Measurements from ENCODE around the gene COIL.
A peak's percentile ranks its signal among the peaks of the same experiment; 100 is the strongest.
"Not testable (repeated sequence)": the region's sequence is repeated elsewhere in the genome, so short reads cannot be mapped to it uniquely, and the experiment has no call there.

Gene COIL, protein sequence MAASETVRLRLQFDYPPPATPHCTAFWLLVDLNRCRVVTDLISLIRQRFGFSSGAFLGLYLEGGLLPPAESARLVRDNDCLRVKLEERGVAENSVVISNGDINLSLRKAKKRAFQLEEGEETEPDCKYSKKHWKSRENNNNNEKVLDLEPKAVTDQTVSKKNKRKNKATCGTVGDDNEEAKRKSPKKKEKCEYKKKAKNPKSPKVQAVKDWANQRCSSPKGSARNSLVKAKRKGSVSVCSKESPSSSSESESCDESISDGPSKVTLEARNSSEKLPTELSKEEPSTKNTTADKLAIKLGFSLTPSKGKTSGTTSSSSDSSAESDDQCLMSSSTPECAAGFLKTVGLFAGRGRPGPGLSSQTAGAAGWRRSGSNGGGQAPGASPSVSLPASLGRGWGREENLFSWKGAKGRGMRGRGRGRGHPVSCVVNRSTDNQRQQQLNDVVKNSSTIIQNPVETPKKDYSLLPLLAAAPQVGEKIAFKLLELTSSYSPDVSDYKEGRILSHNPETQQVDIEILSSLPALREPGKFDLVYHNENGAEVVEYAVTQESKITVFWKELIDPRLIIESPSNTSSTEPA

DNA sequence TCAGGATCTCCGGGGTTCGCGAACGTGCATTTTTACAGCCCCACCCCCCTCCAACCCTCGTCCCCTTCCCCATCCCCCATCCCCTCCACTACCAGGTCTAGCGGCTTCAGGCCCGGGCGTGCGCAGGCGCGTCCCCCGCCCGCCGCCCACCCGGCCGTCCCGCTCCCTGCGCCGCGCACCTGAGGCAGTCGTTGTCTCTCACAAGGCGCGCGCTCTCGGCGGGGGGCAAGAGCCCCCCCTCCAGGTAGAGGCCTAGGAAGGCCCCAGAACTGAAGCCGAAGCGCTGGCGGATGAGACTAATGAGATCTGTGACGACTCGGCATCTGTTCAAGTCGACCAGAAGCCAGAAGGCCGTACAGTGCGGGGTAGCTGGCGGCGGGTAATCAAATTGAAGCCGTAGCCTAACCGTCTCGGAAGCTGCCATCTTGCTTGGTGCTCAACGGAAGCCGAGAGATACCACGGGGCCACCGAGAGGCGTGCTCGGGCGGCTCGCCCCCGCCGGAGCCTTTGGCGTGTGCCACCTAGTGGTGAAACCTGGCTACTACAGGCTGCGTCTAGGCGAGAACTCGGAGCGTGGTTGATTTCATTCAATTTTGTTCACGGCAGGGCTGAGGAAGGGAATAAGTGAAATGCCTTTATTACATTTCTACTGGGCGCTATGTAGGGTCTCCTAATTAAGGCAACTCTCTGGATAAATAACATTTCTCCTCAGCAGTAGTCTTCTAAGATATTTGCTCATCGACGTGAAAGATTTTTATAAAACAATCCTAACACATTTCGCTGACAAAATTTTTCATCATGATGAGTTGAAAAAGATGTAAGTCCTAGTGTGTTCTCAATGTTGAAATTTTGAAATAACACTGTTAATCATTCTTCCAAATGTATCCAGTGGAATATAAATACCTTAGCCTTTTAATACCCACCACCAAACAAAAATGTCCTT lies at the start of gene COIL:
Gene COIL, minus strand, starts transcription at position 455 of the 943 bp plus-strand sequence. Its CDS starts 31 bp downstream, at position 424.
- peak; percentile 82 to 91 (median 84) for DNase-seq

DNA sequence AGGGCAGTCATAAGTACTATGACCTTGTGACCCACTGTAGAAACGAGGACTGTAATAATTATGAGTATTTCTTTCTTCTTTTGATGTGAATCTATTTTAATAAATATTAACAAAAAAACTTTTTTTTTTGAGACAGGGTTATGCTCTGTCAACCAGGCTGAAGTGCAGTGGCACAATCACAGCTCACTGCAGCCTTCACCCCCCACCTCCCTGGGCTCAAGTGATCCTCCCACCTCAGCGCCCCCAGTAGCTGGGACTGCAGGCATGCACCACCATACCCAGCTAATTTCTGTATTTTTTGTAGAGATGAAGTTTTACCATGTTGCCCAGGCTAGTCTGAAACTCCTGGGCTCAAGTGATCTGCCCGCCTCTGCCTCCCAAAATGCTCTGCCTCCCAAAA lies 49.6 kb upstream of the COIL start:
- DNase-seq, result no peak

DNA sequence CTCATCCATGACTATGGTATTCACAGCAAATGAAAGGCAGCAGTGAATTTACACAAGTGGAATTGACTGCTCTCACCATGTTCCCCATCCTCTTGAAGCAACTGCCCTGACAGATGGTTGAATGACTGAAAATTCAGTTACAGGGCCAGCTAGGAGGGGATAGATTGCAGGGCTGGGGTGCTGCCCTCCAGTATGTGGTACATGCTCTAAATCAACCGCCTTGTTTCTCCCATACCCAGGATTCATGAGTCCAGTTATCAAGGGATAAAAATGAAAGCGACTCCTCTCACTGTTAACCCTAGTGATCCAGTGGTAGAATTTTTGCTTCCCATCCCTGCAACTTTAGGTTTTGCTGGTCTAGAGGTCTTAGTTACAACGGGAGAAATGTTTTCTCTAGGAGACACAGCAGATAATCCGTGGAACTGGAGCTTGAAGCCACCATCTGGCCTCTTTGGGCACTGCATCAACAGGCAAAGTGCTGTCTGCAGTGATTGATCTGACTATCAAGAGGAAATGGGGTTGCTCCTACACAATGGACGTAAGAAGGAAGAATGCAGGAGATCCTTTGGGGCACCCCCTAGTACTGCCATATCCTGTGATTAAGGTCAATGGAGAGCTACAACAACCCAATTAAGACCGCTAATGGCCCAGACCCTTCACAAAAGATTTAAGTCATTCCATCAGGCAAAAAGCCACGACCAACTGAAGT lies 49.0 kb upstream of the COIL start:
- peak in 2 of 4 experiments; percentile 5 to 21 for DNase-seq

DNA sequence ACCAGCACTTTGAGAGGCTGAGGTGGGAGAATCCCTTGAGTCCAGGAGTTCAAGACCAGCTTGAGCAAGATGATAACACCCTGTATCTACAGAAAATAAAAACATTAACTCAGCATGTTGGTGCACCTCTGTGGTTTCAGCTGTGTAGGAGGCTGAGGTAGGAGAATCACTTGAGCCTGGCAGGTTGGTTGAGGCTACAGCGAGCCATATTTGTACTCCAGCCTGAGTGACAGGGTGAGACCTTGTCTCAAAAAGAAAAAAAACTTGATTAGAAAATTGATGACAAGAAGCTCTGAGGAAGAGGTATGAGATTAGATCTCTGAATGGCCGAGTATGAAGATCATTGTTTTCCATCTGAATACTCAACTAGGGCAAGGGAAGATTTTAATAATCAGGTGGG lies 48.1 kb upstream of the COIL start:
- DNase-seq, result no peak

DNA sequence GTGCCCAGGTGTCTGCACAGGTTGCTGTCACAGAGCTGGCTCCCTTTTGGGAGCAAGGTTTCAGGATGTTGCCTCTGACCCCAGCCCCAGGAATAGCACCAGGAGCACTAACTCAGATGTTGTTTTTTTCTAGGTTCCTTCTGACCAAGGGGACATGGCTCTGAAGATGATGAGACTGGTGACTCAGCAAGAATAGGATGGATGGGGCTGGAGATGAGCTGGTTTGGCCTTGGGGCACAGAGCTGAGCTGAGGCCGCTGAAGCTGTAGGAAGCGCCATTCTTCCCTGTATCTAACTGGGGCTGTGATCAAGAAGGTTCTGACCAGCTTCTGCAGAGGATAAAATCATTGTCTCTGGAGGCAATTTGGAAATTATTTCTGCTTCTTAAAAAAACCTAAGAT lies 45.2 kb upstream of the COIL start:
- no peak for DNase-seq

DNA sequence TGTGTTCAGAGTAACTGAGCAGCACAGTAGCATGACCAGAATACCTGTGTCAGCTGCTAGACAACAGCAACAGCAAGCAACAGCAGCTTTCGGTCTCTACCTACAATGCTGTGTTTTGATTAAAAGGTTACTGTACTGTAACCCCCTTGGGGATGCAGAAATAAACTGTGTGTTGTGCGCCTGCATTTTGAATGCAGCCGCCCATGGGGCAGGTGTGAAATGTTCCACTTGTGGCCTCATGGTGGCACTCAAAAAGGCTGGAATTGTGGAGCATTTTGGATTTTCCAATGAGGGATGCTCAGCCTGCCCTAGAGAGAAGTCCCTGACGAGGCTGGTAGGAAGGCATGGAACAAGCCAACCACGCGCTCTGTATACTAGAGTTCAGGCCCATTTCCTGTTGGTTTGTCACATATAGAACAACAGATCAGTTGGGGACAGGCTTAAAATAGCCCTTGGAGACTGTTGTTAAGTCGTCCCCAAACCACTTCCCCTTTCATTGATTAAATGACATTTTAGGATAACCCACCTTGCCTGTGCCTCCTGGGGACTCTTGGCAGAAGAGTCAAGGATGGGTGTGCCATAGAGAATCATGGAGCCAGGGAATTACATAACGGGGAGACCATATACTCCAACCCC lies 44.2 kb upstream of the COIL start:
- DNase-seq, result no peak

DNA sequence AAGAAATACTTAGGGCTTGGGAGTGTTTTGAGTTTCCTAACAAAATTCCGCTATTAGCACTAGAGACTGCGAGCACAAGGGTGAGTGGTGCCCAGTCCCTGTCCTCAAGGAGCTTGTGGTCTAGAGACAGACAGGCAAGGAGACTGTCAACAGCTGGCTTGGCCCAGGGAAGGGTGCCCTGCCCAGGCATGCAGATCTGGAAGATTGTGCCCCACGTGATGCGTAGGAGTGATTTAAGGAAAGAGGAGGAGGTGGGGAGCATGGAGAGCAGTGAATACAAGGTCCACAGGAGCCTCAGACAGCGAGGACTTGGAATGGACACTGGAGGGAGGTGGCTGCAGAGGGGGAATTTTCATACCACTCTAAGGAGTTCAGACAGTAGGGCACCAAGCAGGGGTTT lies 42.1 kb upstream of the COIL start:
- no peak for DNase-seq

DNA sequence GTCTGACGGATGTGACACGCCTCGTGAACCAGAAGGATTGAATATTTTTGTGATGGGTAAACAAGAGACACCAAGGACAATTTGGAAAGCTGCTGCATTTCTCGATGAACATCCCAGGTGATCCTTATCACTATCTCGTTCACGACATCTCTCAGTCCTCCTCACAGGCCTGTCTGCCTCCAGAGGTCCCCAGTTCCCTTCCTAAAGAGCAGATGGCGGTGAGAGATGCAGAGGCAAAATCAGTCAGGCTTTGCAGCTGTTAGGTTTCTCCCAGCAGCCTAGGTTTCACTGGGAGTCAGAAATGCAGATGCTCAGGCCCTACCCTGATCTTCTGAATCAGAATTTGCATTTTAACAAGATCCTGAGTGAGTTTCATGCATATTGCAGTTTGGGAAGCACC lies 40.7 kb upstream of the COIL start:
- no peak for DNase-seq

DNA sequence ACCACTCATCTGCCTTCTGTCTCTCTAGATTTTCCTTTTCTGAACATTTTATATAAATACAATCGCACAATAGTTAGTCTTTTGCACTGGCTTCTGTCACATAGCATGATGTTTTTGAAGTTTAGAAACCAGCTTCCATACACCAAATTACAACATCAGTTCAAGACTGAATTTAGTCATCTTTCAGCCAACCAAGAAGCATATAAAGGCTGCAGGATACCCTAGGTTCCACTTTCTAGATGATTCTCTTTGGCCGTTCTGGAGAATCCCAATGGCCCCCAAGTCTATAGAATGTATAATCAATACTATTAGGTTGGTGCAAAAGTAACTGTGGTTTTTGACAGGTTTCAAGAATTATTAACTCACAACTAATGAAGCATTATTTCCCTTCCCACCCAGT lies 36.5 kb upstream of the COIL start:
- no peak for DNase-seq

DNA sequence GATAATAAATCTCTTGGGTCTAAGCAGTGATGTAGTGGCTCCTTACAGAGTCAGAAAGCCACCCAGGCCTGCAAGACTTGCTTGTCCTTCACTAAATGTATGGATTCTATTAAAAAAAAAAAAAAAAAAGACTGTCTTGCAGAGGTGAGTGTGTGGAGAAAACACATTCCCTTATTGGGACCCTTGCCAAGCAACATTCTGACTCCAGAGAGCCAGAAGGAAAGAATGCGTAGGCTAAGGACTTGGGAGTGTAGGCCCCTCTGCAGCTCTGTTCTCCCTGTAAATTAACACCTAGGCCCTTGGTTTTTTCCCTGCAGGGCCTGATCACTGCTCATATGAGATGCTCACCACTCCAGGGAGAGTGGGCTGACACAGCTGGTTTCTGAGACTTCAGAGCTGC lies 34.9 kb upstream of the COIL start:
- no peak for DNase-seq

DNA sequence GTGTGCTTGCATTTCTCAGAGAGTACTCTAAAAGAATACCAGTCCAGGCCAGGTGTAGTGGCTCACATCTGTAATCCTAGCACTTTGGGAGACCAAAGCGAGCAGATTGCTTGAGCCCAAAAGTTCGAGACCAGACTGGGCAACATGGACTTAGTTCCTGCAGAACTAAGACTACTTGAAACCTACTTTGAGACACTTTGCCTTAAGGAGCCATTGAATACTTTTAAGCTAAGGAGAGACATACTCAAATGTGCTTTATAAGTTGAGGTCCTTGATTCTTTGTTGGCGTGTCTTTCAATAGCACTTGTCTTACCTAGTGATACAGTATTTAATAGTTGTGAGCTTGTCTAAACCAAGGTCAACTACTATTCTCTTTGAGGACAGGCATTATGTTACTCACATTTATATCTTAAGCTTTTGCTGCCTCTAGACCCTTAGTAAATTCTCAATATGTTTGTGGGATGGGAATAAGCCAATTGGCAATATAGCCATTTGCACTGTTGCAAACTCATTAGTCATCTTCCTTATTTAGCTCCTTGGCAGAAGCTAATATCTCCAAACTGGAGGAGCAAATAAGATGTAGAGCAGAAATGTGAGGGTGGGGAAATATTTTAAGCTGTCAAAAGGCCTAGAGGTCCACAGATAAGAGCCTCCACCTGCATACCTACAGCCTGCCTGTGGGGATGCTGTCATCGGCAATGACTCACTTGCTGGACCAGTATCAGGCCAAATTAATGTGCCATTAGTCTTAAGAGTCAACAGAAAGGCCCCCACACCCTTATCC lies 33.4 kb upstream of the COIL start:
- no peak for DNase-seq

DNA sequence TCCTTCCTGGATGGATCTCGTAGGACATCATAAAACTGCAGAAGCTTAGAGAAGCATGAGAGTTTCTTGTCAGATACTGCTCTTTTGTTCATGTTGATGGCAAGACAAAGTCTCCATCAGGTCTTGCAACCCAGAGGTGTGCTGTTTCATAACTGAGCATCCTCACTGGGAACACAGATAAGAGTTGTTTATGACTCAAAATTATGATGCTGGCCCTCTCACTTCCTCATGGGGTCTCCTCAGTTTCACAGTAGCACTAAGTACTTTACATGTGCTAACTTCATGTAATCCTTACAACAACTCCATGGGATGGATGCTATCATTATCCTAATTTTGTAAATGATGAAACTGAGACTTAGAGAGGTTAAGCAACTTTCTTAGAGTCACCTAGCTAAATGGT lies 31.5 kb upstream of the COIL start:
- DNase-seq, result no peak

DNA sequence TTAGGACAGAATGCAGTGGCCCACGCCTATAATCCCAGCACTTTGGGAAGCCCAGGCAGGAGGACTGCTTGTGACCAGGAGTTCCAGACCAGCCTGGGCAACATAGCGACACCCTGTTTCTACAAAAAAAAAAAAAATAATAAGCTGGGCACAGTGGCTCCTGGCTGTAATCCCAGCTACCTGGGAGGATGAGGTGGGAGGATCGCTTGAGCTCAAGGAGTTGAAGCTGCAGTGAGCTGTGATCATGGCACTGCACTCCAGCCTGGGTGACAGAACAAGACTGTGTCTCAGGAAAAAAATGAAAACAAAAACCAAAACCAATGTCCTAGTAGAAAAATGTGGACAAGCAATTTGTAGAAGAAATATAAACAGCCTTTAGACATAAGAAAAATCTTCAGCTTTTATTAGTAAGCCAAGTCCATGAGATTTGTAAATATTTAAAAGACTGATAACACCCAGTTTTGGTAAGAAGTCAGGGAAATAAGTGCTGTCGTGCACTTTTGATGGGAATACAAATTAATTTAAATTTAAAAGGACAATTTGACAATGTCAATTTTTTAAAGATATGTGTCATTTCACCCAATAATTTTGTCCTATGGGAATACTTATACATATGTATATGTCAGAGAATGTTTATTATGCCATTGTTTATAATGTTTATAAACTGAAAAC lies 28.2 kb upstream of the COIL start:
- DNase-seq, result no peak

DNA sequence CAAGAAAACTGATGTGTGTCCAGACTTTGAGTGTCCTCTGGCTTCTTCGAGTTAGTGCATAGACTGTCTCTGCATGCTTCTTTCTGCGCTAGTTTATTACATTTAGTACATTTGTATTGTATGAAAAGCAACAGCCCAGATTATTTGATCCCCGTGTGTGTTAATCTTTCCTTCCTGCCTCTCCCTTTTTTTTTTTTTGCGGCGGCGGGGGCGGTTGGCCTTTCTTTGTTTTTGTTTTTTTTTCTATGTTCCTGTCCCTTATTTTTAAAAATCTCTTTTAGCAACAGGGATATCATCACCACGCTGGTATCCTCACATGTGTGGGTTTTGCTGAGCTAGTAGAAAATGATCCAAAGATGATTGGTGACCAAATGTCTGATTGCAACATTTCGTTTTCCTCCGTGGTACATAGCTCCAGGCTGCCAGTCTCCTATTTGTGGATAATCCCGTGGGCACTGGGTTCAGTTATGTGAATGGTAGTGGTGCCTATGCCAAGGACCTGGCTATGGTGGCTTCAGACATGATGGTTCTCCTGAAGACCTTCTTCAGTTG lies 26.5 kb upstream of the COIL start:
- no peak for DNase-seq

DNA sequence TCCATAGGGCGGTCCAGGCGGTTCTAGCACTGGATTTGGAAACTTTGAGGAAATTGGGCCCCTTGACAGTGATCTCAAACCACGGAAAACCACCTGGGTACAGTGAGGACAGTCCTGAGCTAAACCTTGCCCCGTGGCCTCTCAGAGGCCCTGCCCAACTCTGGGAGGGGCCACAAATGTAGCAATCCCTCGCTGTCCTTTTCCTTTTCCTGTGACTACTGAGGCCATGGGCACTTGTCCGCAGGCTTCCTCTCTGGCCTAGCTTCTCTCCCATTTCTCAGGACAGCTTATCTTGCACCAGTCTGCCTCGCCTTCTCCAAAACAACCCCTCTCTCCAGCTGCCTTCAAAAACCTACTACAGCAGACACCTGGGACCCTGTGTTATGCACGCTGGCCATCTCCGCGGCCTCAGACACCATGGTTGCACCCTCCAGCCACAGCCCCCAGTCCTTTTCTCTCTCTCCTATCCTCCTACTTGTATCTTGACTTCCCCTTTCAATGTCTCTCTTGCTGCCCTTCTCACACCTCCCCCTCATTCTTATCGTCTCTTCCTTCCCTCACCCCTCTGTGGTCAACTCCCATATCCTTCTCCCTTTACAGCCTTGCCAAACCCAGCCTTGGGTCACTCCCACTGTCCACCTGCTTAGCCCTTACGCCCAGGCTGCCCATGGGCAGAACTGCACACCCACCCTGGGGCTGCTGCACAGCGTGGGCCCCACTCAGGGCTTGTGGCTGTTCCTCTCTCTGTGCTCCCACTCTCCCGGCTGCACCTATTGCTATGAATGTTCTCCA lies 24.7 kb upstream of the COIL start:
- no peak for DNase-seq

DNA sequence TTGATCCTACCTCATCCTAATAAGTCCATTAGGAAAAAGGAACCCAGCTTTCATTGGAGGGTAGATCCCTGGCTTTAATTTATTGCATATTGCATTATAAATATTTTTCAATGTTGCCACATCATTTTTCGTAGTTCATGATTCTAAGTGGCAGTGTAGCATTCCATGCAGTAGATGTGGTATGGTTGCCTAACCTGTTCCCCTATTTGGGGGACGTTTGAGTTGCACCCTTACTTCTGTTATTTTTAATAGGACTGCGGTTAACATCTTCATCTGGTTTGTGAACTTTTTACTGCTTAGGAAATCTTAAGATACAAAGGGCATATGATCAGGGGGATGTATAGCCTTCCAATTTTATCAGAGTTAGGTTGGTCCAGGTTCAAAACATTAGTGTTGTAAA lies 22.5 kb upstream of the COIL start:
- no peak for DNase-seq

DNA sequence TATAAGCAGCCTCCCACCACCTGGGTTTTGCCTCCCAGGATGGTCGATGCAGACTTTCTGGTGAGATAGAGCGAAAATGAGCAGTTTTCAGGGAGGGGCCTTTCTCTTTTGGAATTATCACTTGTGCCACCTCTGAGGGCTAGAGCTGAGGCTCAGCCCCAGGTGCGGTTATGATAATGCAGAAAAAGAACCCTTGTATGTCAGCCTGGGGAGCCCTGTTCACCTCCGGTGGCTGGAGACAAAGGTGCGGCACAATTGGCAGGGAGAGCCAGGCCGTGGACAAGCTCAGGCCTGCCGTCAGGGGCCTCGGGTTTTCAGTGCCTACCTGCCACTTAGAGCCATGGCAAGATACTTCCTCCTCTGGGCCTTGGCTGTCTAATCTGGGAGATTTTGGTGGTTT lies 21.5 kb upstream of the COIL start:
- no peak for DNase-seq

DNA sequence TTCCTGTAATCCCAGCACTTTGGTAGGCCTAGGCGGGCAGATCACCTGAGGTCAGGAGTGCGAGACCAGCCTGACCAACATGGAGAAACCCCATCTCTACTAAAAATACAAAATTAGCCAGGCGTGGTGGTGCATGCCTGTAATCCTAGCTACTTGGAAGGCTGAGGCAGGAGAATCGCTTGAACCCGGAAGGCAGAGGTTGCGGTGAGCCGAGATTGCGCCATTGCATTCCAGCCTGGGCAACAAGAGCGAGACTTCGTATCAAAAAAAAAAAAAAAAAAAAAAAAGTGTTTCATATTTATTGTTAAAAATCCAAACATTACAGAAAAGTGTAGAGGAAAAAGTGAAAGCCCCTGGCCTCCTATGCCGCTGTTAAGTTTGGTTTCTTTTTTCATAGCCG lies 19.7 kb upstream of the COIL start:
- DNase-seq, result not testable (repeated sequence)

DNA sequence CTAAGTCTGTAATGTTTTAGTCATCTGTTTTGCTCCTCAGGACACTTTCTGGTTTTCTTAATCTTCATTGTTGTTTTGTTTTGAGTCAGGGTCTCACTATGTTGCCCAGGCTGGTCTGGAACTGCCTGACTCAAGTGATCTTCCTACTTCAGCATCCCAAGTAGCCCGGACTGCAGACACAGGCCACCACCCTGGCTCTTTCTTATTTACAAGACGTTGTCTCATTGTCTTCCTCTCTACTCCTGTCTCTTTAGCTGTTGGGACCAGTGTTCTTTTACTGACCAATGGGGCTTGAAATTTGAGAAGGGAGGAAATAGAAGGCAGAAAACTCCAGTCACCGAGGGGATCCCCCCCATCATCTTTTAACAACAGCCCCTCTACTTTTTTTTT lies 18.2 kb upstream of the COIL start:
- DNase-seq, result no peak
